H1 (cell line): Measurements from ENCODE around the gene DNAAF5. TPM values are rescaled to one million over a fixed set of nuclear protein-coding genes. Genes with fewer than 3 reads are reported as not detected.

Experiments
- CTCF ChIA-PET: fragments of 300-600 bp; sonication (Branson Sonifier 250); formaldehyde crosslinking; loops from one replicate; lab custom pipeline; 2021; ENCODE audit not compliant: partially characterized antibody; lab: Charles Lee
- POLR2A ChIA-PET: fragments of 300-600 bp; sonication (Branson Sonifier 250); formaldehyde crosslinking; loops from one replicate; lab custom pipeline; 2021; ENCODE audit warnings: inconsistent platforms; ENCODE audit not compliant: partially characterized antibody; lab: Charles Lee
- DNase-seq, 2 experiments: peaks; one replicate each; pipeline versions ENCODE4 v3.0.0 to v3.0.0-alpha.2; 2010 to 2022; ENCODE audit warnings: low spot score in 2 of 2, low read depth in 1 of 2, mixed read lengths in 1 of 2
- FAIRE-seq: peaks from 2 replicates; lab custom pipeline; 2011; peaks lifted over from hg19 to GRCh38; lab: Jason Lieb, UNC
- H2AFZ ChIP-seq: 2 replicates; pipeline ENCODE4 v1.8.1; 2012; ENCODE audit warnings: low read length, inconsistent platforms
- H2AK5ac ChIP-seq: 2 replicates; pipeline ENCODE4 v1.6.1; 2013; ENCODE audit warnings: low read depth, low read length
- H2BK120ac ChIP-seq: replicated peaks from 2 replicates; pipeline ENCODE3; 2013; ENCODE audit warnings: low read depth, low read length, inconsistent platforms
- H2BK12ac ChIP-seq: 2 replicates; pipeline ENCODE4 v1.6.1; 2013; ENCODE audit warnings: low read depth, low read length
- H2BK15ac ChIP-seq: 2 replicates; pipeline ENCODE4 v1.6.1; 2013; ENCODE audit warnings: low read length
- H2BK20ac ChIP-seq: 2 replicates; pipeline ENCODE4 v1.6.1; 2013; ENCODE audit warnings: low read length
- H2BK5ac ChIP-seq: 2 replicates; pipeline ENCODE4 v1.6.1; 2013; ENCODE audit warnings: low read depth, low read length
- H3K14ac ChIP-seq: 2 replicates; pipeline ENCODE4 v1.6.1; 2013; ENCODE audit warnings: inconsistent platforms; ENCODE audit not compliant: insufficient read length
- H3K18ac ChIP-seq: 2 replicates; pipeline ENCODE4 v1.6.1; 2013; ENCODE audit warnings: low read length; ENCODE audit errors: extremely low read depth
- H3K23ac ChIP-seq: 2 replicates; pipeline ENCODE4 v1.6.1; 2013; ENCODE audit warnings: inconsistent platforms; ENCODE audit not compliant: insufficient read length
- H3K23me2 ChIP-seq: 2 replicates; pipeline ENCODE4 v1.6.1; 2013; ENCODE audit warnings: low read depth, low read length
- H3K27ac ChIP-seq: 2 replicates; pipeline ENCODE4 v1.6.1; 2011; ENCODE audit warnings: low read depth, low read length, inconsistent platforms
- H3K27me3 ChIP-seq, 4 experiments: replicated peaks in 1 of 4; 1 replicate in 1 of 4; 2 replicates in 3 of 4; pipeline versions ENCODE4 v1.6.1 to v1.8.1; 2011 to 2013; ENCODE audit warnings: low read length in 3 of 4, mild to moderate bottlenecking in 3 of 4, inconsistent platforms in 2 of 4, mixed read lengths in 2 of 4, moderate library complexity in 1 of 4; ENCODE audit not compliant: control insufficient read depth in 3 of 4, insufficient read depth in 3 of 4; ENCODE audit errors: extremely low read depth in 1 of 4
- H3K36me3 ChIP-seq, 4 experiments: 2 replicates each; pipeline versions ENCODE4 v1.6.1 to v1.8.1; 2011 to 2013; ENCODE audit warnings: mild to moderate bottlenecking in 4 of 4, low read length in 3 of 4, moderate library complexity in 2 of 4, control low read depth in 1 of 4, inconsistent platforms in 1 of 4; ENCODE audit not compliant: insufficient read depth in 4 of 4, control insufficient read depth in 2 of 4
- H3K4ac ChIP-seq: replicated peaks from 2 replicates; pipeline ENCODE3; 2013; ENCODE audit warnings: low read length, low read depth, mixed read lengths, inconsistent platforms; ENCODE audit not compliant: insufficient read length
- H3K4me1 ChIP-seq, 4 experiments: replicated peaks in 1 of 4; 1 replicate in 1 of 4; 2 replicates in 3 of 4; pipeline versions ENCODE4 v1.6.1 to v1.8.1; 2011 to 2013; ENCODE audit warnings: low read length in 3 of 4, inconsistent platforms in 2 of 4, mixed read lengths in 1 of 4; ENCODE audit not compliant: insufficient read depth in 4 of 4, control insufficient read depth in 3 of 4
- H3K4me2 ChIP-seq, 2 experiments: 2 replicates each; pipeline versions ENCODE4 v1.6.1 to v1.8.1; 2011 to 2013; ENCODE audit warnings: low read depth in 2 of 2, low read length in 2 of 2, control low read depth in 1 of 2, inconsistent platforms in 1 of 2, mild to moderate bottlenecking in 1 of 2; ENCODE audit not compliant: insufficient read depth in 1 of 2
- H3K4me3 ChIP-seq, 4 experiments: fragments of 200-600, 300-600 bp in 1 of 4; sonication (generic), shearing (Covaris generic), sonication (Bioruptor Twin) in 1 of 4; 2 replicates each; pipeline versions ENCODE4 v1.5.1 to v1.8.1; 2011 to 2016; ENCODE audit warnings: low read length in 4 of 4, low read depth in 3 of 4, control low read depth in 2 of 4, inconsistent platforms in 2 of 4, mild to moderate bottlenecking in 2 of 4, mixed read lengths in 1 of 4, moderate library complexity in 1 of 4; ENCODE audit not compliant: insufficient read depth in 2 of 4; ENCODE audit errors: extremely low read depth in 1 of 4
- H3K56ac ChIP-seq: replicated peaks from 2 replicates; pipeline ENCODE3; 2013; ENCODE audit warnings: low read depth, mild to moderate bottlenecking, mixed read lengths, low read length, inconsistent platforms; ENCODE audit not compliant: insufficient read length
- H3K79me1 ChIP-seq: 2 replicates; pipeline ENCODE4 v1.6.1; 2013; ENCODE audit warnings: low read depth, low read length, control low read depth
- H3K79me2 ChIP-seq, 2 experiments: 2 replicates each; pipeline versions ENCODE4 v1.6.1 to v1.8.1; 2012 to 2013; ENCODE audit warnings: low read length in 2 of 2, mild to moderate bottlenecking in 2 of 2, inconsistent platforms in 1 of 2; ENCODE audit not compliant: insufficient read depth in 2 of 2, control insufficient read depth in 1 of 2
- H3K9ac ChIP-seq, 4 experiments: replicated peaks in 1 of 4; 1 replicate in 1 of 4; 2 replicates in 3 of 4; pipeline versions ENCODE4 v1.6.1 to v1.8.1; 2011 to 2013; ENCODE audit warnings: low read depth in 3 of 4, low read length in 3 of 4, control low read depth in 2 of 4, mild to moderate bottlenecking in 2 of 4, moderate library complexity in 2 of 4, inconsistent platforms in 1 of 4; ENCODE audit errors: extremely low read depth in 1 of 4
- H3K9me3 ChIP-seq, 2 experiments: 2 replicates each; pipeline versions ENCODE4 v1.6.1 to v1.8.1; 2012 to 2013; ENCODE audit warnings: mild to moderate bottlenecking in 2 of 2, moderate library complexity in 2 of 2, control low read depth in 1 of 2, inconsistent platforms in 1 of 2, low read depth in 1 of 2, low read length in 1 of 2, mixed read lengths in 1 of 2; ENCODE audit not compliant: insufficient read depth in 2 of 2
- H4K20me1 ChIP-seq, 2 experiments: replicated peaks in 1 of 2; 2 replicates each; pipeline versions ENCODE3 to v1.8.1; 2011 to 2013; ENCODE audit warnings: inconsistent platforms in 2 of 2, low read length in 2 of 2, mild to moderate bottlenecking in 1 of 2; ENCODE audit not compliant: insufficient read depth in 2 of 2, control insufficient read depth in 1 of 2
- H4K5ac ChIP-seq: 2 replicates; pipeline ENCODE4 v1.6.1; 2013; ENCODE audit warnings: low read length, low read depth, mixed read lengths, inconsistent platforms; ENCODE audit not compliant: insufficient read length
- H4K8ac ChIP-seq: 2 replicates; pipeline ENCODE4 v1.8.0; 2013; ENCODE audit warnings: mild to moderate bottlenecking, moderate library complexity, low read length, inconsistent platforms; ENCODE audit not compliant: insufficient read depth; ENCODE audit errors: extremely low read depth
- H4K91ac ChIP-seq: replicated peaks from 2 replicates; pipeline ENCODE3; 2013; ENCODE audit warnings: low read length, mixed read lengths, inconsistent platforms; ENCODE audit not compliant: insufficient read length
- CBX5 ChIP-seq: fragments of 300-800, 300-1000 bp; sonication (generic); IDR thresholded peaks from 2 replicates; pipeline ENCODE4 v1.7.1; 2016; ENCODE audit warnings: antibody characterized with exemption, low read length, low read depth
- CEBPB ChIP-seq: IDR thresholded peaks from 2 replicates; pipeline ENCODE4 v1.6.1; 2012; ENCODE audit warnings: low read depth, low read length
- CTCF ChIP-seq, 3 experiments: IDR thresholded peaks; 1 replicate in 2 of 3; 2 replicates in 1 of 3; pipeline versions ENCODE4 v1.5.1 to v1.6.1; 2011; ENCODE audit warnings: low read length in 3 of 3, mild to moderate bottlenecking in 3 of 3, inconsistent platforms in 2 of 3, low read depth in 1 of 3, moderate library complexity in 1 of 3; ENCODE audit not compliant: insufficient read depth in 1 of 3; ENCODE audit errors: control extremely low read depth in 1 of 3
- GTF2F1 ChIP-seq: IDR thresholded peaks from 2 replicates; pipeline ENCODE4 v1.6.1; 2012; ENCODE audit warnings: low read depth, low read length, improper control_type of control experiment, borderline replicate concordance
- HDAC6 ChIP-seq: IDR thresholded peaks from one replicate; pipeline ENCODE4 v1.7.1; 2012; ENCODE audit warnings: low read depth, mild to moderate bottlenecking, inconsistent platforms, low read length, moderate library complexity
- JUN ChIP-seq: IDR thresholded peaks from 2 replicates; pipeline ENCODE4 v1.6.1; 2011; ENCODE audit warnings: low read depth, mild to moderate bottlenecking, improper control_type of control experiment, low read length
- JUND ChIP-seq: IDR thresholded peaks from 2 replicates; pipeline ENCODE4 v1.6.1; 2011; ENCODE audit warnings: mild to moderate bottlenecking, improper control_type of control experiment, low read length
- KDM1A ChIP-seq: fragments of 200-600, 300-600 bp; sonication (generic); IDR thresholded peaks from 2 replicates; pipeline ENCODE4 v1.7.1; 2016; ENCODE audit warnings: mild to moderate bottlenecking, low read length, borderline replicate concordance
- SP4 ChIP-seq: IDR thresholded peaks from 2 replicates; pipeline ENCODE4 v1.6.1; 2012; ENCODE audit warnings: low read length, inconsistent platforms
- TBP ChIP-seq: IDR thresholded peaks from 2 replicates; pipeline ENCODE4 v1.6.1; 2011; ENCODE audit warnings: low read depth, low read length, improper control_type of control experiment
- ZNF274 ChIP-seq: IDR thresholded peaks from 2 replicates; pipeline ENCODE4 v1.7.0; 2012; ENCODE audit warnings: low read length, borderline replicate concordance; ENCODE audit errors: extremely low read depth
- WGBS, 2 experiments: shearing (Covaris generic) in 1 of 2; methylation state at CpG; one replicate each; pipeline versions ENCODE4 v1.1.6 to v1.1.7; 2013 to 2015; ENCODE audit warnings: low lambda C conversion rate in 2 of 2, mixed read lengths in 2 of 2, inconsistent platforms in 1 of 2, low coverage in 1 of 2, missing lambda C conversion rate in 1 of 2; ENCODE audit not compliant: insufficient replicate concordance in 2 of 2, insufficient coverage in 1 of 2, insufficient read length in 1 of 2; ENCODE audit errors: extremely low coverage in 1 of 2, missing lambda C conversion rate in 1 of 2; 5-methylcytosine and 5-hydroxymethylcytosine counted together
- polyA plus RNA-seq, 7 experiments: library from polyadenylated mRNA; depleted of rRNA in 3 of 7; stranded (reverse) in 5 of 7; unstranded in 2 of 7; fragments of >200 nt in 5 of 7; fragments of 200-250 nt in 2 of 7; gene quantifications; 1 replicate in 5 of 7; 2 replicates in 1 of 7; 4 replicates in 1 of 7; pipeline versions ENCODE4 v1.2.1 to v1.2.3, GENCODE V29; 2011 to 2013; ENCODE audit warnings: missing spikeins in 2 of 7, mixed read lengths in 2 of 7
- total RNA-seq: library from RNA; stranded (reverse); fragmentation: NEBNext Ultra II Directional; extraction: Animal tissue kit (Norgen Biotek cat#: 25700); gene quantifications from 2 replicates; pipeline ENCODE4 v1.2.1, GENCODE V29; 2021

DNAAF5 gene
- total and polyA plus RNA-seq, 2 of the 8 experiments (the other 6 are each of a cell fraction or from before 2014, with no cell fraction given): 55.1 to 95.9 TPM

- Histone ChIP-seq H3K4me3 (no peak overlapping the region), H3K18ac (no peak overlapping the region), H2BK5ac (no peak overlapping the region), H4K91ac (no peak overlapping the region), H3K23me2 (no peaks in the 10 kb centered on the region), H2AFZ (no peak overlapping the region), H4K20me1 (peaks cover 29 to 39% of the 10 kb centered on the region in 2 experiments), H2BK12ac (no peak overlapping the region), H4K5ac (no peak overlapping the region), H3K36me3 (no peaks in the 10 kb centered on the region), H4K8ac (no peak overlapping the region), H3K9me3 (no peaks in the 10 kb centered on the region), H3K14ac (no peak overlapping the region), H2BK120ac (no peak overlapping the region), H3K4me1 (peaks cover 6 to 24% (median 8%) of the 10 kb centered on the region in 4 experiments), H3K27me3 (no peaks in the 10 kb centered on the region), H2AK5ac (no peak overlapping the region), H3K4ac (no peak overlapping the region), H3K4me2 (no peak overlapping the region), H3K56ac (no peak overlapping the region), H2BK15ac (no peak overlapping the region), H3K9ac (no peak overlapping the region), H2BK20ac (no peak overlapping the region), H3K27ac (no peak overlapping the region), H3K79me1 (peaks cover 17% of the 10 kb centered on the region), H3K23ac (no peak overlapping the region), H3K79me2 (peaks cover 35 to 96% of the 10 kb centered on the region in 2 experiments)
- no peak for DNase-seq
- ChIA-PET POLR2A (no interaction called here), CTCF (interaction anchor here (1.3 to 2.2 kb wide), 3 partner anchors 9 to 43 kb away, joined by 3 to 7 read pairs (median 3); no protein-coding TSS in a partner anchor)
- 79% methylated on average over 12 of the region's 12 CpGs; no CpG with 5 or more reads in 1 of the 2 experiments for WGBS, 2 experiments
- TF ChIP-seq ZNF274 (no peak), CEBPB (no peak), GTF2F1 (no peak), JUN (no peak), CTCF (IDR thresholded peaks at IDR 0.05; ENCODE audit: control extremely low read depth in 1 of 3, insufficient read depth in 1 of 3, low read depth in 1 of 3, low read length in 3 of 3) (no peak), HDAC6 (no peak), JUND (no peak), CBX5 (no peak), TBP (no peak), KDM1A (no peak), SP4 (no peak)
- FAIRE-seq: no peak
Measured at GRCh38 chr7:830069-830468, 103.6 kb downstream of the DNAAF5 start.
